Type B pancreatic cell (in vitro differentiated cells): ENCODE measurements around the gene MRPS2. TPM values are rescaled to one million over a fixed set of nuclear protein-coding genes. Genes with fewer than 3 reads are reported as not detected.
"Not testable (repeated sequence)": the region's sequence is repeated elsewhere in the genome, so short reads cannot be mapped to it uniquely, and the experiment has no call there.

Experiments used
- DNase-seq: peaks from one replicate; pipeline ENCODE4 v3.0.0; 2021; ENCODE audit warnings: mixed read lengths; ENCODE audit not compliant: unreplicated experiment; ENCODE audit errors: extremely low spot score
- H3K27ac Mint-ChIP-seq: 2 replicates; pipeline ENCODE4 v1.8.0; 2021; ENCODE audit warnings: mild to moderate bottlenecking, mixed read lengths
- H3K27me3 Mint-ChIP-seq: 2 replicates; pipeline ENCODE4 v1.8.0; 2021; ENCODE audit warnings: mixed read lengths
- H3K36me3 Mint-ChIP-seq: 2 replicates; pipeline ENCODE4 v1.8.0; 2021; ENCODE audit warnings: mixed read lengths
- H3K4me1 Mint-ChIP-seq: one replicate; pipeline ENCODE4 v1.8.0; 2021; ENCODE audit warnings: mixed read lengths; ENCODE audit not compliant: unreplicated experiment
- H3K4me3 Mint-ChIP-seq: 2 replicates; pipeline ENCODE4 v1.8.0; 2021; ENCODE audit warnings: mild to moderate bottlenecking, mixed read lengths
- H3K9me3 Mint-ChIP-seq: 2 replicates; pipeline ENCODE4 v1.8.0; 2021; ENCODE audit warnings: mixed read lengths
- CTCF ChIP-seq: fragments of 200-600 bp; sonication (generic); conservative IDR thresholded peaks from 2 replicates; pipeline ENCODE4 v1.5.0; 2021; ENCODE audit warnings: antibody characterized with exemption, mild to moderate bottlenecking
- total RNA-seq: library from RNA; stranded (reverse); gene quantifications from 2 replicates; pipeline ENCODE4 v1.2.1, GENCODE V29; 2021; ENCODE audit warnings: low replicate concordance

Gene MRPS2
- total RNA-seq, 1 donor from 2014 or later = 55.2 TPM

- no peak for DNase-seq
- Mint-ChIP-seq H3K27ac (no peak overlapping the region), H3K36me3 (no peaks in the 10 kb centered on the region), H3K9me3 (no peaks in the 10 kb centered on the region), H3K4me1 (no peaks in the 10 kb centered on the region), H3K4me3 (no peak overlapping the region), H3K27me3 (peaks cover 42% of the 10 kb centered on the region)
- no peak for TF ChIP-seq CTCF
Measured at GRCh38 chr9:135536216-135536615, 35.7 kb downstream of the MRPS2 start.

GRCh38 chr9:135543262-135543894, 42.9 kb downstream of the MRPS2 start:
- H3K27me3 Mint-ChIP-seq = peaks cover 36% of the 10 kb centered on the region
- not testable (repeated sequence) for DNase-seq, H3K9me3 Mint-ChIP-seq, H3K27ac Mint-ChIP-seq, H3K4me1 Mint-ChIP-seq, H3K36me3 Mint-ChIP-seq, H3K4me3 Mint-ChIP-seq

GRCh38 chr9:135544981-135545635, 44.6 kb downstream of the MRPS2 start:
- Mint-ChIP-seq H3K27me3 (peaks cover 27% of the 10 kb centered on the region), H3K9me3 (no peaks in the 10 kb centered on the region), H3K4me1 (peaks cover 7% of the 10 kb centered on the region), H3K27ac (no peak overlapping the region), H3K4me3 (no peak overlapping the region), H3K36me3 (no peaks in the 10 kb centered on the region)
- no peak for TF ChIP-seq CTCF
- no peak for DNase-seq

- not testable (repeated sequence) for H3K4me1 Mint-ChIP-seq, H3K9me3 Mint-ChIP-seq, H3K4me3 Mint-ChIP-seq, H3K27ac Mint-ChIP-seq, DNase-seq, H3K36me3 Mint-ChIP-seq
- peaks cover 22% of the 10 kb centered on the region for H3K27me3 Mint-ChIP-seq
Measured at GRCh38 chr9:135545646-135546176, 45.2 kb downstream of the MRPS2 start, which contains the start of gene OBP2A. Gene OBP2A (plus strand): TSS chr9:135546126. CDS start chr9:135546181, 55 bp downstream.

GRCh38 chr9:135546792-135547617, 46.5 kb downstream of the MRPS2 start:
- not testable (repeated sequence) for H3K36me3 Mint-ChIP-seq, H3K4me1 Mint-ChIP-seq, H3K4me3 Mint-ChIP-seq, H3K27ac Mint-ChIP-seq, H3K9me3 Mint-ChIP-seq, DNase-seq
- H3K27me3 Mint-ChIP-seq = peaks cover 17% of the 10 kb centered on the region

- no peak overlapping the region for H3K27ac Mint-ChIP-seq
- peaks cover 13% of the 10 kb centered on the region for H3K27me3 Mint-ChIP-seq
Measured at GRCh38 chr9:135547756-135548736, 47.6 kb downstream of the MRPS2 start.

GRCh38 chr9:135549478-135550343, 49.2 kb downstream of the MRPS2 start:
- not testable (repeated sequence) for H3K9me3 Mint-ChIP-seq, H3K27me3 Mint-ChIP-seq, H3K27ac Mint-ChIP-seq, H3K4me1 Mint-ChIP-seq, H3K4me3 Mint-ChIP-seq, H3K36me3 Mint-ChIP-seq, DNase-seq

More at GRCh38 chr9:135547756-135548736, 47.6 kb downstream of the MRPS2 start:
- H3K36me3 Mint-ChIP-seq = no peaks in the 10 kb centered on the region
- DNase-seq = no peak
- no peak for TF ChIP-seq CTCF
- H3K9me3 Mint-ChIP-seq = no peaks in the 10 kb centered on the region
- peaks cover 7% of the 10 kb centered on the region for H3K4me1 Mint-ChIP-seq
- H3K4me3 Mint-ChIP-seq = no peak overlapping the region
